Caco-2 (cell line): ENCODE data around the gene UBE2E3. TPM values are rescaled to one million over a fixed set of nuclear protein-coding genes. Genes with fewer than 3 reads are reported as not detected.

Source experiments
- BruUV-seq: library from RNA; stranded (reverse); fragments of 400-500 nt; replicated peaks from 2 replicates; lab custom pipeline; 2021; lab: Mats Ljungman, UMichigan
- CTCF ChIA-PET: fragments of 300-600 bp; sonication (Branson Sonifier 250); formaldehyde crosslinking; loops from one replicate; lab custom pipeline; 2022; ENCODE audit warnings: antibody characterized with exemption; lab: Charles Lee
- POLR2A ChIA-PET: fragments of 300-600 bp; sonication (Branson Sonifier 250); formaldehyde crosslinking; loops from one replicate; lab custom pipeline; 2022; ENCODE audit warnings: antibody characterized with exemption; lab: Charles Lee
- DNase-seq, 2 experiments: peaks; one replicate each; pipeline versions ENCODE4 v3.0.0 to v3.0.0-alpha.2; 2020 to 2022
- H3K27me3 ChIP-seq: replicated peaks from 2 replicates; pipeline ENCODE4 v1.6.0; 2011; ENCODE audit warnings: low read length; ENCODE audit not compliant: control insufficient read depth, insufficient read depth
- H3K36me3 ChIP-seq: 2 replicates; pipeline ENCODE4 v1.5.1; 2011; ENCODE audit warnings: low read length; ENCODE audit not compliant: control insufficient read depth, insufficient read depth
- H3K4me1 ChIP-seq: fragments of 250-450 bp; sonication (Bioruptor Pico); 2 replicates; pipeline ENCODE4 v1.5.1; 2020; ENCODE audit warnings: mild to moderate bottlenecking
- H3K4me3 ChIP-seq: 2 replicates; pipeline ENCODE4 v1.5.1; 2011; ENCODE audit warnings: low read depth, mild to moderate bottlenecking, control low read depth, low read length
- H3K9me3 ChIP-seq: fragments of 250-450 bp; sonication (Bioruptor Pico); 2 replicates; pipeline ENCODE4 v1.5.1; 2020; ENCODE audit warnings: mild to moderate bottlenecking, moderate library complexity
- H3K27ac Mint-ChIP-seq: one replicate; pipeline ENCODE4 v1.8.0; 2022; ENCODE audit warnings: mixed read lengths; ENCODE audit not compliant: unreplicated experiment
- H3K27me3 Mint-ChIP-seq: one replicate; pipeline ENCODE4 v1.8.0; 2022; ENCODE audit warnings: mixed read lengths; ENCODE audit not compliant: insufficient read depth, unreplicated experiment
- H3K36me3 Mint-ChIP-seq: one replicate; pipeline ENCODE4 v1.8.0; 2022; ENCODE audit warnings: mild to moderate bottlenecking, mixed read lengths; ENCODE audit not compliant: insufficient read depth, unreplicated experiment
- H3K4me1 Mint-ChIP-seq: one replicate; pipeline ENCODE4 v1.8.0; 2022; ENCODE audit warnings: low read depth, mixed read lengths; ENCODE audit not compliant: unreplicated experiment
- H3K4me3 Mint-ChIP-seq: one replicate; pipeline ENCODE4 v1.8.0; 2022; ENCODE audit warnings: mild to moderate bottlenecking, moderate library complexity, mixed read lengths; ENCODE audit not compliant: unreplicated experiment
- H3K9me3 Mint-ChIP-seq: one replicate; pipeline ENCODE4 v1.8.0; 2022; ENCODE audit warnings: mixed read lengths; ENCODE audit not compliant: unreplicated experiment
- CTCF ChIP-seq, 2 experiments: fragments of 200-600 bp in 1 of 2; IDR thresholded peaks; 1 replicate in 1 of 2; 2 replicates in 1 of 2; pipeline versions ENCODE4 v1.5.1 to v1.8.0; 2011 to 2022; ENCODE audit warnings: antibody characterized with exemption in 1 of 2, control low read depth in 1 of 2, inconsistent platforms in 1 of 2, low read depth in 1 of 2, low read length in 1 of 2, mild to moderate bottlenecking in 1 of 2, moderate library complexity in 1 of 2; ENCODE audit not compliant: insufficient read depth in 1 of 2, severe bottlenecking in 1 of 2, unreplicated experiment in 1 of 2
- intact Hi-C: fragments of 100-400 bp; cut with micrococcal nuclease; formaldehyde crosslinking; loops from one replicate; pipeline ENCODE4 v1.10.0; 2022; ENCODE audit not compliant: unreplicated experiment
- total RNA-seq: library from RNA; stranded (reverse); gene quantifications from 2 replicates; pipeline ENCODE4 v1.2.3, GENCODE V29; 2022

UBE2E3 gene
- total RNA-seq, 1 experiment from 2014 or later = 9.0 TPM

- no peaks in the 10 kb centered on the region for H3K4me1 ChIP-seq
- CTCF ChIA-PET = interaction anchor here (0.6 kb wide), 1 partner anchor 470 kb away, joined by 6 read pairs; no protein-coding TSS in a partner anchor
- no peak for TF ChIP-seq CTCF (IDR thresholded peaks at IDR 0.05; ENCODE audit: insufficient read depth in 1 of 2, low read depth in 1 of 2, low read length in 1 of 2, severe bottlenecking in 1 of 2, unreplicated experiment in 1 of 2)
- Mint-ChIP-seq H3K36me3 (no peaks in the 10 kb centered on the region), H3K27ac (no peak overlapping the region), H3K27me3 (no peaks in the 10 kb centered on the region), H3K4me1 (no peaks in the 10 kb centered on the region), H3K4me3 (no peak overlapping the region), H3K9me3 (no peaks in the 10 kb centered on the region)
- H3K36me3 ChIP-seq = no peaks in the 10 kb centered on the region
- POLR2A ChIA-PET = no interaction called here
- no peaks in the 10 kb centered on the region for H3K9me3 ChIP-seq
- no TSS peak for BruUV-seq
- intact Hi-C loops = loop anchor here (1.0 kb wide), 1 partner anchor 867 kb away; no protein-coding TSS in a partner anchor
- H3K27me3 ChIP-seq = no peaks in the 10 kb centered on the region
- H3K4me3 ChIP-seq = no peak overlapping the region
- DNase-seq = no peak
Measured at GRCh38 chr2:180991820-180992219, 11.4 kb downstream of the UBE2E3 start.

GRCh38 chr2:180992994-180993393 is 12.6 kb downstream of the UBE2E3 start:
- no peak for DNase-seq
- Mint-ChIP-seq H3K9me3 (no peaks in the 10 kb centered on the region), H3K27me3 (no peaks in the 10 kb centered on the region), H3K4me3 (no peak overlapping the region), H3K27ac (no peak overlapping the region), H3K4me1 (peaks cover 5% of the 10 kb centered on the region), H3K36me3 (no peaks in the 10 kb centered on the region)
- no peaks in the 10 kb centered on the region for H3K9me3 ChIP-seq
- BruUV-seq = no TSS peak
- intact Hi-C loops = no loop called here
- CTCF ChIA-PET = no interaction called here
- no peaks in the 10 kb centered on the region for H3K36me3 ChIP-seq
- POLR2A ChIA-PET = no interaction called here
- no peaks in the 10 kb centered on the region for H3K4me1 ChIP-seq
- H3K4me3 ChIP-seq = no peak overlapping the region
- TF ChIP-seq CTCF (IDR thresholded peaks at IDR 0.05; ENCODE audit: insufficient read depth in 1 of 2, low read depth in 1 of 2, low read length in 1 of 2, severe bottlenecking in 1 of 2, unreplicated experiment in 1 of 2) = no peak
- no peaks in the 10 kb centered on the region for H3K27me3 ChIP-seq

- intact Hi-C loops = no loop called here
- peaks cover 5% of the 10 kb centered on the region for H3K4me1 Mint-ChIP-seq
- H3K9me3 ChIP-seq = no peaks in the 10 kb centered on the region
- no TSS peak for BruUV-seq
- CTCF ChIA-PET = no interaction called here
- no peaks in the 10 kb centered on the region for H3K9me3 Mint-ChIP-seq
- no peak overlapping the region for H3K4me3 Mint-ChIP-seq
- H3K36me3 ChIP-seq = no peaks in the 10 kb centered on the region
- H3K27me3 ChIP-seq = no peaks in the 10 kb centered on the region
- DNase-seq = no peak
- no peaks in the 10 kb centered on the region for H3K4me1 ChIP-seq
- H3K27me3 Mint-ChIP-seq = no peaks in the 10 kb centered on the region
- no peaks in the 10 kb centered on the region for H3K36me3 Mint-ChIP-seq
- no peak for TF ChIP-seq CTCF (IDR thresholded peaks at IDR 0.05; ENCODE audit: insufficient read depth in 1 of 2, low read depth in 1 of 2, low read length in 1 of 2, severe bottlenecking in 1 of 2, unreplicated experiment in 1 of 2)
- no peak overlapping the region for H3K4me3 ChIP-seq
- H3K27ac Mint-ChIP-seq = no peak overlapping the region
- POLR2A ChIA-PET = no interaction called here
Measured at GRCh38 chr2:180999274-180999964, 19.0 kb downstream of the UBE2E3 start.
